Testis (tissue), 3 donors: Measurements from ENCODE around the gene LRIG1. TPM values are rescaled to one million over a fixed set of nuclear protein-coding genes. Genes with fewer than 3 reads are reported as not detected.

Experiments
- DNase-seq: peaks from one replicate; pipeline ENCODE4 v3.0.0-alpha.2; 2019
- H3K27ac ChIP-seq, 2 donors: fragments of 200-600 bp; sonication (generic); one replicate each; pipeline ENCODE4 v1.5.1; 2019
- H3K27me3 ChIP-seq: fragments of 200-600 bp; sonication (generic); one replicate; pipeline ENCODE4 v1.5.1; 2019
- H3K36me3 ChIP-seq: fragments of 200-600 bp; sonication (generic); one replicate; pipeline ENCODE4 v1.5.1; 2017; ENCODE audit warnings: low read depth; ENCODE audit errors: missing control alignments
- H3K4me1 ChIP-seq: fragments of 200-600 bp; sonication (generic); one replicate; pipeline ENCODE4 v1.5.1; 2019
- H3K4me3 ChIP-seq, 2 donors: fragments of 200-600 bp; sonication (generic); one replicate each; pipeline ENCODE4 v1.5.1; 2017 to 2019
- H3K9me3 ChIP-seq: fragments of 200-600 bp; sonication (generic); one replicate; pipeline ENCODE4 v1.5.1; 2017
- CTCF ChIP-seq, 3 experiments: fragments of 450-650 bp in 2 of 3; fragments of 200-600 bp in 1 of 3; sonication (generic) in 1 of 3; IDR thresholded peaks; one replicate each; pipeline ENCODE4 v1.5.1; 2016 to 2019; ENCODE audit warnings: antibody characterized with exemption in 3 of 3, mild to moderate bottlenecking in 2 of 3, moderate library complexity in 1 of 3
- POLR2A ChIP-seq: fragments of 450-650 bp; IDR thresholded peaks from one replicate; pipeline ENCODE4 v1.6.1; 2017; ENCODE audit warnings: antibody characterized with exemption, mild to moderate bottlenecking, moderate library complexity
- WGBS, 2 donors: methylation state at CpG; one replicate each; pipeline ENCODE4 v1.1.5; 2018; 5-methylcytosine and 5-hydroxymethylcytosine counted together
- intact Hi-C: fragments of 100-400 bp; cut with DNase I; formaldehyde crosslinking; loops from one replicate; pipeline ENCODE4 v1.15.1; 2023; ENCODE audit warnings: low total_unique reads
- polyA plus RNA-seq: library from polyadenylated mRNA; stranded (reverse); fragments of 350-450 nt; fragmentation: Illumina TruSeq; extraction: RNeasy Lipid Tissue Mini Kit (QIAGEN cat#74804); gene quantifications from one replicate; pipeline ENCODE4 v1.2.3, GENCODE V29; 2014; ENCODE audit warnings: low read depth, low replicate concordance; ENCODE audit not compliant: insufficient read depth
- total RNA-seq, 2 donors: library from RNA; depleted of rRNA; stranded (reverse); fragments of >200 nt; gene quantifications; one replicate each; pipeline ENCODE4 v1.2.3, GENCODE V29; 2016

The LRIG1 gene
- total and polyA plus RNA-seq, 3 donors from 2014 or later, result 62.7 to 107 (median 77.9) TPM

- H3K4me1 ChIP-seq, result no peaks in the 10 kb centered on the region
- H3K27ac ChIP-seq, result no peak overlapping the region
- 88 to 89% methylated on average over 7 of the region's 7 CpGs for WGBS, 2 donors
- intact Hi-C loops, result no loop called here
- H3K27me3 ChIP-seq, result no peaks in the 10 kb centered on the region
- no peak overlapping the region for H3K4me3 ChIP-seq
- no peak for TF ChIP-seq CTCF (IDR thresholded peaks at IDR 0.05)
- TF ChIP-seq POLR2A, result no peak
- H3K9me3 ChIP-seq, result no peaks in the 10 kb centered on the region
- DNase-seq, result no peak
- H3K36me3 ChIP-seq, result no peaks in the 10 kb centered on the region
Observed at GRCh38 chr3:66371432-66371831, 129.4 kb downstream of the LRIG1 start.

GRCh38 chr3:66370179-66370578 lies 130.6 kb downstream of the LRIG1 start:
- intact Hi-C loops, result no loop called here
- WGBS, 2 donors, result 77 to 91% methylated on average over 7 of the region's 7 CpGs

GRCh38 chr3:66367979-66368378 lies 132.8 kb downstream of the LRIG1 start:
- 83 to 84% methylated on average over 3 of the region's 3 CpGs for WGBS, 2 donors
- intact Hi-C loops, result no loop called here
- H3K36me3 ChIP-seq, result no peaks in the 10 kb centered on the region

More at GRCh38 chr3:66370179-66370578, 130.6 kb downstream of the LRIG1 start:
- DNase-seq, result no peak
- no peak overlapping the region for H3K4me3 ChIP-seq
- H3K27me3 ChIP-seq, result no peaks in the 10 kb centered on the region
- H3K36me3 ChIP-seq, result no peaks in the 10 kb centered on the region
- H3K9me3 ChIP-seq, result no peaks in the 10 kb centered on the region
- H3K27ac ChIP-seq, result no peak overlapping the region
- TF ChIP-seq POLR2A (no peak), CTCF (IDR thresholded peaks at IDR 0.05) (no peak)
- no peaks in the 10 kb centered on the region for H3K4me1 ChIP-seq

GRCh38 chr3:66366747-66367146 lies 134.1 kb downstream of the LRIG1 start:
- WGBS, 2 donors, result 94% methylated on average over 7 of the region's 7 CpGs
- no peaks in the 10 kb centered on the region for H3K4me1 ChIP-seq
- intact Hi-C loops, result no loop called here
- no peaks in the 10 kb centered on the region for H3K9me3 ChIP-seq
- DNase-seq, result no peak
- no peaks in the 10 kb centered on the region for H3K36me3 ChIP-seq
- H3K4me3 ChIP-seq, result no peak overlapping the region
- TF ChIP-seq CTCF (IDR thresholded peaks at IDR 0.05), result no peak
- no peak for TF ChIP-seq POLR2A
- H3K27ac ChIP-seq, result no peak overlapping the region
- no peaks in the 10 kb centered on the region for H3K27me3 ChIP-seq

More at GRCh38 chr3:66367979-66368378, 132.8 kb downstream of the LRIG1 start:
- no peak for DNase-seq
- Histone ChIP-seq H3K27ac (no peak overlapping the region), H3K4me3 (no peak overlapping the region), H3K4me1 (no peaks in the 10 kb centered on the region), H3K9me3 (no peaks in the 10 kb centered on the region), H3K27me3 (no peaks in the 10 kb centered on the region)
- no peak for TF ChIP-seq CTCF (IDR thresholded peaks at IDR 0.05)

GRCh38 chr3:66365080-66365479 lies 135.7 kb downstream of the LRIG1 start:
- H3K4me3 ChIP-seq, result no peak overlapping the region
- TF ChIP-seq POLR2A (no peak), CTCF (IDR thresholded peaks at IDR 0.05) (no peak)
- H3K27me3 ChIP-seq, result no peaks in the 10 kb centered on the region
- H3K36me3 ChIP-seq, result no peaks in the 10 kb centered on the region
- intact Hi-C loops, result no loop called here
- H3K9me3 ChIP-seq, result no peaks in the 10 kb centered on the region
- no peak for DNase-seq
- no peak overlapping the region for H3K27ac ChIP-seq
- H3K4me1 ChIP-seq, result no peaks in the 10 kb centered on the region
- WGBS, 2 donors, result 83 to 96% methylated on average over 5 of the region's 5 CpGs
